BLaER1 (cell line): ENCODE measurements around the gene DPF3.

Experiments used
- H3K27ac ChIP-seq: shearing (Covaris generic); formaldehyde crosslinking; 2 replicates; pipeline ENCODE4 v1.8.1; 2022
- H3K27me3 ChIP-seq: shearing (Covaris generic); formaldehyde crosslinking; 2 replicates; pipeline ENCODE4 v1.8.1; 2022
- H3K36me3 ChIP-seq: shearing (Covaris generic); formaldehyde crosslinking; 2 replicates; pipeline ENCODE4 v1.8.1; 2022
- H3K4me1 ChIP-seq: shearing (Covaris generic); formaldehyde crosslinking; 2 replicates; pipeline ENCODE4 v1.8.1; 2022
- H3K4me2 ChIP-seq: shearing (Covaris generic); formaldehyde crosslinking; 2 replicates; pipeline ENCODE4 v1.8.1; 2022
- H3K4me3 ChIP-seq: shearing (Covaris generic); formaldehyde crosslinking; 2 replicates; pipeline ENCODE4 v1.8.1; 2022
- H3K9ac ChIP-seq: shearing (Covaris generic); formaldehyde crosslinking; 2 replicates; pipeline ENCODE4 v1.8.1; 2022
- H3K9me3 ChIP-seq: shearing (Covaris generic); formaldehyde crosslinking; 2 replicates; pipeline ENCODE4 v1.8.1; 2022
- H4K20me1 ChIP-seq: shearing (Covaris generic); formaldehyde crosslinking; 2 replicates; pipeline ENCODE4 v1.8.1; 2022
- Cebpa-rat ChIP-seq: shearing (Covaris generic); IDR thresholded peaks from 2 replicates; pipeline ENCODE4 v1.8.1; 2022

The DPF3 gene

DNA sequence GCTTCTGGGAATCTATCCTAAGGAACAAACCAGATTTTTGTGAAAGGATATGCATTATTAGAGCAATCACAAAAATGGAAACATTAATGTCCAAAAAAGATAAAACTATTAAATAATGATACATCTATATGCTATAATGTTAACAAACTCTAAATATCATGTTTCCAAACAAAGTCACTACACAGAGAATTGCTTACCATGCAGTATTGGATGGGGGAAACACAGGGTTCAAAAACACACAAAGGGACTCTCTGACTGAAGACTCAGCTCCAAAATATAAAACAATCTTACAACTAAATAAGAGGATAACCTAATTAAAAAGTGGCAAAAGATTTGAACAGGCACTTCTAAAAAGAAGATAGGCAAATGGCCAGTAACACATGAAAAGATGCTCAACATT is 304.2 kb downstream of the DPF3 start:
- TF ChIP-seq Cebpa-rat = no peak
- no peak overlapping the region for H3K27ac ChIP-seq
- no peaks in the 10 kb centered on the region for H3K36me3 ChIP-seq
- H3K9ac ChIP-seq = no peak overlapping the region
- H4K20me1 ChIP-seq = no peaks in the 10 kb centered on the region
- no peak overlapping the region for H3K4me3 ChIP-seq
- H3K4me2 ChIP-seq = no peak overlapping the region
- H3K4me1 ChIP-seq = peaks cover 15% of the 10 kb centered on the region
- 0 out of 2 replicates have a peak, but pooled peaks cover 5% of the 10 kb centered on the region for H3K9me3 ChIP-seq
- H3K27me3 ChIP-seq = no peaks in the 10 kb centered on the region

- Histone ChIP-seq H3K27me3 (no peaks in the 10 kb centered on the region), H3K27ac (no peak overlapping the region), H4K20me1 (no peaks in the 10 kb centered on the region), H3K36me3 (no peaks in the 10 kb centered on the region), H3K4me2 (no peak overlapping the region), H3K4me1 (peaks cover 15% of the 10 kb centered on the region), H3K9ac (no peak overlapping the region), H3K9me3 (0 out of 2 replicates have a peak, but pooled peaks cover 5% of the 10 kb centered on the region), H3K4me3 (no peak overlapping the region)
- TF ChIP-seq Cebpa-rat = no peak
Observed at GRCh38 chr14:72588521-72588920, 305.4 kb downstream of the DPF3 start.

DNA sequence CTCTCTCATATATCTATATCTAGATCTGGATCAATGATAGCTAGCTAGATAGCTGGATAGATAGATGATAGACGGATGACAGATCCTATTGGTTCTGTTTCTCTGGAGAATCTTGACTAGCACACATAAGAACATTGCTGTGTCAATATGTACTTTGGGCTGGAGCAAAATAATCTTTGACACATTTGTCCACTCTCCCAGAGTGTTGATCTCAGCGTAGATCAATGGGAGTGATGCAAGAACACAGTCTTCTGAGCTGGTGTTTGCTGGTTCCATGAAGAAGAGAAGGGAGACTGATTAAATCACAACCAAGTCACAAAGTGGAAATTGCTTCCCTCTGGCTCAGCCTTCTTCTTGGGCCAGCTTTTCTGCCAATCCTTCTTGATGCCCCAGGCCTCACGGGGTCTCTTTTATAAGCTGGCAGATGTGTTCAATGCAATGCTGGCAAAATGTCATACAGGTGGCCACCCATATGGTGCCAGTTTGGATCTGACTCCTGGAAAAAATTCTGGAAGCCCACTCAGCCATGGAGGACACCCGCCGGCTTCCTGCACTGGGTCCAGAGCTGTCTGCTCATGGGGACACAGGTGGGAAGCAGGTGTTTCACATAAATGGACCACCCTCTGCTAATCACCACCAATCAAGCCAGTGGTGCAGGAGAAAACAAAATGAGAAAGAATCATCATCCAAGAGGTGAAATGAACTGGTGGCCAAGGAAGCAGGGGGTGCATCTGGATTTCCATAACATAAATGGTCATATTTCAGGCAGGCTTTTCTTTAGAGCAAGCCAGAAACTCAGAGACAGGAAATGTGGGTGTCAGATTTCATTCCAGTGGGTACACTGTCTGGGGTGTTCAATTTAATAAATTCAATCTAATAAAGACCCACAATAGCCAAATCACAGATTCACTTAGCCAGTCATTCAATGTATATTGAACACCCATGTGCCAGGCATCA is 310.3 kb downstream of the DPF3 start:
- H3K4me3 ChIP-seq = no peak overlapping the region
- H3K9ac ChIP-seq = no peak overlapping the region
- no peak overlapping the region for H3K27ac ChIP-seq
- no peak for TF ChIP-seq Cebpa-rat
- no peaks in the 10 kb centered on the region for H3K36me3 ChIP-seq
- no peaks in the 10 kb centered on the region for H4K20me1 ChIP-seq
- no peaks in the 10 kb centered on the region for H3K9me3 ChIP-seq
- H3K27me3 ChIP-seq = no peaks in the 10 kb centered on the region
- H3K4me1 ChIP-seq = no peaks in the 10 kb centered on the region
- H3K4me2 ChIP-seq = no peak overlapping the region

DNA sequence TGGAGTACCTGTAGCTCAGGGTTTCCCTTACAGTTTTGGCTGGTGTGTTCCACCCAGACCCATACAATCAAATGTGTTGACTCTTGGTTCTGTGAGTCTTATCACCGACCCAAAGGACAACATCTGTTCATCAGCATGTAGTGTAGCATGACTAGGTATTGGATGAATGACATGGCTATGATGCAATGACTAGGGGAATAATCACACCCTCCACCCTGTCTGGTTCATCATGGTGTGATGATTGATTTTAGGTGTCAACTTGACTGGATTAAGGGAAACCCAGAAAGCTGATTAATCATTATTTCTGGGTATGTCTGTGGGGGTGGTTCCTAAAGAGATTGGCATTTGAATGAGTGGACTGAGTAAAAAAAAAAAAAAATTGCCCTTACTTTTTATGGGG is 311.3 kb downstream of the DPF3 start:
- no peaks in the 10 kb centered on the region for H3K9me3 ChIP-seq
- TF ChIP-seq Cebpa-rat = no peak
- H3K27me3 ChIP-seq = no peaks in the 10 kb centered on the region
- H3K4me1 ChIP-seq = no peaks in the 10 kb centered on the region
- H4K20me1 ChIP-seq = no peaks in the 10 kb centered on the region
- no peak overlapping the region for H3K4me2 ChIP-seq
- H3K27ac ChIP-seq = no peak overlapping the region
- H3K9ac ChIP-seq = no peak overlapping the region
- H3K36me3 ChIP-seq = no peaks in the 10 kb centered on the region
- no peak overlapping the region for H3K4me3 ChIP-seq

GRCh38 chr14:72578514-72578913 is 315.4 kb downstream of the DPF3 start:
- no peak overlapping the region for H3K9ac ChIP-seq
- H3K36me3 ChIP-seq = no peaks in the 10 kb centered on the region
- H3K27me3 ChIP-seq = no peaks in the 10 kb centered on the region
- H3K27ac ChIP-seq = no peak overlapping the region
- no peak overlapping the region for H3K4me3 ChIP-seq
- no peak for TF ChIP-seq Cebpa-rat
- H3K4me2 ChIP-seq = no peak overlapping the region
- no peaks in the 10 kb centered on the region for H3K9me3 ChIP-seq
- H3K4me1 ChIP-seq = no peaks in the 10 kb centered on the region
- no peaks in the 10 kb centered on the region for H4K20me1 ChIP-seq

DNA sequence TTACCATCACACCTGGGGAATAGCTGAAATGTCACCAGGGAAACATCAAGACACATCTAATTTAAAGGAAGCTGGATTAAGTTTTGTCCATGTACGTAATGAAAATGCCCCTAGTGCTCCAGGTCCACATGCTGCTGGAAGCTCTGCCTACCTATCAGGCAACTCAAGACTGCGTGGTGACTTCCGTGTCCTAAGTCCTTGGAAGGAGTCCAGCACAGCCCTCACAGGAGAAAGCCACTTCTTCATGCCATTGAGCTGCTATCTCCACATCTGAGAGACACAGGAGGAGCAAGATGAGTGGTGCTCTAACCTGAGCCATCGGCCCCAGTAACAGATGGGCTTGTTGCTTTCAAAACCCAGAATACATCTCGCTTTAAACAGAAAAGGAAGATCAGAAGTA is 316.4 kb downstream of the DPF3 start:
- Histone ChIP-seq H3K36me3 (no peaks in the 10 kb centered on the region), H3K4me3 (no peak overlapping the region), H3K4me1 (no peaks in the 10 kb centered on the region), H3K9ac (no peak overlapping the region), H3K27me3 (no peaks in the 10 kb centered on the region), H3K4me2 (no peak overlapping the region), H3K27ac (no peak overlapping the region), H4K20me1 (no peaks in the 10 kb centered on the region), H3K9me3 (no peaks in the 10 kb centered on the region)
- no peak for TF ChIP-seq Cebpa-rat

- no peaks in the 10 kb centered on the region for H4K20me1 ChIP-seq
- H3K36me3 ChIP-seq = no peaks in the 10 kb centered on the region
- TF ChIP-seq Cebpa-rat = no peak
- H3K4me2 ChIP-seq = no peak overlapping the region
- no peak overlapping the region for H3K4me3 ChIP-seq
- no peaks in the 10 kb centered on the region for H3K9me3 ChIP-seq
- no peaks in the 10 kb centered on the region for H3K27me3 ChIP-seq
- no peak overlapping the region for H3K9ac ChIP-seq
- no peak overlapping the region for H3K27ac ChIP-seq
- H3K4me1 ChIP-seq = no peaks in the 10 kb centered on the region
Observed at GRCh38 chr14:72576258-72576657, 317.6 kb downstream of the DPF3 start.

- H3K4me2 ChIP-seq = no peak overlapping the region
- TF ChIP-seq Cebpa-rat = no peak
Observed at GRCh38 chr14:72574715-72575114, 319.2 kb downstream of the DPF3 start.

DNA sequence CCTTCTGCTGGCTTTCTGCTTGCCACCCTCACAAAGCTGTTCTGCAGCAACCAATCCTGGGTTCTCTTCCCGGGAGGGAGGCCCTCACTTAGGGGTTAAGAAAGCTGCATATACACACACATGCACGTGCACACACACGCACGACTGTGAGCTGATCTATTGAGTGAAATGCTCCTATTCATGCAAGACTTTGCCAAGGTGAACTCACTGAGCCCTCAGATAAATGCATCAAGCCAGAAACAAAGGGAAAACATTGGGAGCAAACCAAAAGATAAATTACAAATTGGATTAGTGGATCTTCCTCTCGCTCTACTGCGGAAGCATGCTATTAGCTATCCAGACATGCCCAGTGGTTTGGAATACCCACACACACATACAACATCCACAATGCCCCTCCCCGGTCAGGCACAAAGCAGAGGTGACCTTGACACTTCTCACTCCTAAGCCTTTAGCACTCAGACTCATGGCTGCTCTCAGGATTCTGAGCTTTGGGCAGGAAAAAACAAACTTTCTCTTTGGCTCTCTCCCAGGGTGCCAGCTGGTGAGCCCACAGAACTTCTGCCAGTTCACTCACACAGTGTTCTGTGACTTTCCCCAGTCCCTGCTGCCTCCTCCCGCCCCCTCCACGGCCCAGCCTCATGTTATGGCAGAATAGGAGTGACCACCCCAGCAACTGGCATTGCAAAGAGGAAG is 320.0 kb downstream of the DPF3 start:
- Histone ChIP-seq H3K36me3 (no peaks in the 10 kb centered on the region), H3K4me1 (no peaks in the 10 kb centered on the region), H4K20me1 (no peaks in the 10 kb centered on the region), H3K9ac (no peak overlapping the region), H3K4me3 (no peak overlapping the region), H3K4me2 (no peak overlapping the region), H3K27ac (no peak overlapping the region), H3K27me3 (no peaks in the 10 kb centered on the region), H3K9me3 (no peaks in the 10 kb centered on the region)
- TF ChIP-seq Cebpa-rat = no peak

More at GRCh38 chr14:72574715-72575114, 319.2 kb downstream of the DPF3 start:
- no peaks in the 10 kb centered on the region for H3K9me3 ChIP-seq
- no peaks in the 10 kb centered on the region for H3K36me3 ChIP-seq
- no peak overlapping the region for H3K4me3 ChIP-seq
- H3K27me3 ChIP-seq = no peaks in the 10 kb centered on the region
- H3K9ac ChIP-seq = no peak overlapping the region
- no peaks in the 10 kb centered on the region for H3K4me1 ChIP-seq
- no peak overlapping the region for H3K27ac ChIP-seq
- H4K20me1 ChIP-seq = no peaks in the 10 kb centered on the region
